HEK293T (cell line): ENCODE results near the gene RIMBP2.

Source experiments
- BHLHE40 ChIP-seq: fragments of 450-650 bp; IDR thresholded peaks from 2 replicates; pipeline ENCODE4 v1.6.1; 2016; ENCODE audit warnings: mild to moderate bottlenecking, moderate library complexity, borderline replicate concordance
- CTBP1 ChIP-seq: fragments of 450-650 bp; IDR thresholded peaks from 2 replicates; pipeline ENCODE4 v1.6.1; 2016; ENCODE audit warnings: borderline replicate concordance
- ELF4 ChIP-seq: fragments of 450-650 bp; IDR thresholded peaks from 2 replicates; pipeline ENCODE4 v1.6.1; 2017; ENCODE audit warnings: antibody characterized with exemption
- FOXA1 ChIP-seq: fragments of 450-650 bp; IDR thresholded peaks from 2 replicates; pipeline ENCODE4 v1.6.1; 2016; ENCODE audit warnings: mild to moderate bottlenecking
- FOXK2 ChIP-seq: fragments of 450-650 bp; IDR thresholded peaks from 2 replicates; pipeline ENCODE4 v1.6.1; 2016; ENCODE audit warnings: mild to moderate bottlenecking
- HDGF ChIP-seq: fragments of 450-650 bp; IDR thresholded peaks from 2 replicates; pipeline ENCODE4 v1.6.1; 2017; ENCODE audit warnings: antibody characterized with exemption, borderline replicate concordance
- NFRKB ChIP-seq: fragments of 450-650 bp; IDR thresholded peaks from 2 replicates; pipeline ENCODE4 v1.6.1; 2016; ENCODE audit warnings: mild to moderate bottlenecking, moderate library complexity
- PKNOX1 ChIP-seq: fragments of 450-650 bp; IDR thresholded peaks from 2 replicates; pipeline ENCODE4 v1.6.1; 2016
- SP1 ChIP-seq: fragments of 450-650 bp; IDR thresholded peaks from 2 replicates; pipeline ENCODE4 v1.6.1; 2017
- SUZ12 ChIP-seq: fragments of 450-650 bp; IDR thresholded peaks from 2 replicates; pipeline ENCODE4 v1.6.1; 2016; ENCODE audit warnings: mild to moderate bottlenecking
- TARDBP ChIP-seq: fragments of 450-650 bp; IDR thresholded peaks from 2 replicates; pipeline ENCODE4 v1.6.1; 2016
- ZNF384 ChIP-seq: fragments of 450-650 bp; IDR thresholded peaks from 2 replicates; pipeline ENCODE4 v1.6.1; 2016

DNA sequence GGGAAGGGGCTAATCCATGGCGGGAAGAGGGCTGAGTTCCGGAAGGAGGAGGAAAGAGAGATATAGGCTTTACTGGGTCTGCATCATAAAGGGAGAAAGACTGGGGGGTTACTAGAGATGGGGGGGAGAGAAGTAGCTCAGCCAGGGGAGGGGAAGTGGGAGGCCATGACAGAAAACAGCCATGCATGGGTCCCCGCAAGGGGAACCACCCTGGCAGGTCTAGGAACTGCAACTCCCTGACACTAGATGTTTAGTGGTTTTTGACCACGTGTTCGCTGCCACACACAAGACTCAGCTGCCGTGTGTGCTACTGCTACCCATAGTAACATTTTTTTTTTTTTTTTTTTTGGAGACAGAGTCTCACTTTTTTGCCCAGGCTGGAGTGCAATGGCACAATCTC is 145.0 kb downstream of the RIMBP2 start:
- TF ChIP-seq SP1 = no peak
- no peak for TF ChIP-seq CTBP1
- TF ChIP-seq NFRKB = no peak
- TF ChIP-seq BHLHE40 = no peak
- no peak for TF ChIP-seq SUZ12
- no peak for TF ChIP-seq FOXK2
- no peak for TF ChIP-seq FOXA1
- TF ChIP-seq HDGF = no peak
- TF ChIP-seq ZNF384 = no peak
- TF ChIP-seq TARDBP = no peak
- no peak for TF ChIP-seq PKNOX1
- TF ChIP-seq ELF4 = no peak
